Panc1 (cell line): Measurements from ENCODE around the gene TRAF6.

Source experiments
- CTCF ChIP-seq: fragments of 450-650 bp; IDR thresholded peaks from 2 replicates; pipeline ENCODE4 v1.5.1; 2017; ENCODE audit warnings: mild to moderate bottlenecking
- POLR2AphosphoS5 ChIP-seq: IDR thresholded peaks from 2 replicates; pipeline ENCODE4 v1.6.1; 2012; ENCODE audit warnings: mild to moderate bottlenecking, low read depth, low read length, moderate library complexity
- REST ChIP-seq, 2 experiments: IDR thresholded peaks; 2 replicates each; pipeline ENCODE4 v1.6.1; 2011 to 2012; ENCODE audit warnings: low read depth in 2 of 2, control low read depth in 1 of 2, low read length in 1 of 2, mild to moderate bottlenecking in 1 of 2, moderate library complexity in 1 of 2; ENCODE audit not compliant: insufficient read depth in 1 of 2
- SIN3A ChIP-seq: IDR thresholded peaks from 2 replicates; pipeline ENCODE4 v1.6.1; 2012; ENCODE audit warnings: low read depth, mild to moderate bottlenecking, low read length, moderate library complexity, borderline replicate concordance; ENCODE audit not compliant: insufficient read depth
- TCF7L2 ChIP-seq: IDR thresholded peaks from 2 replicates; pipeline ENCODE4 v1.6.1; 2011; ENCODE audit warnings: mild to moderate bottlenecking, low read depth, low read length, inconsistent platforms

DNA sequence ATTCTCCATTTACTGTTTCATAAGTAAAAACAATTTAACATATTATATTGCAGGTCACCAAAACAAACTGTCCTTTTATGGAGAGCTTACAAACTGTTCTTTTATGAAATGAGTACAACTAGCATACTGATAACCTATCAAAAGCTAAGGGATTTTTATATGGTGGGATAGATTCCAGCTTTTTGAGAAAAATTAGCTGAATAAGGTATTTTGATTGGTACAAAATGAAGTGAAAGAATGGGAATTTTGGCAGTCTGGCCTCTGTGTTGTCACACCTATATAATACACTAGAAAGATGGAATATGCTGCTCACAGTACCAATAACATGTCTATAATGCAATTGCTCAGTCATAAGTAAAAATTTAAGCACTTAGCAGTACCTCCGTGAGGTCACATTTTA is 11.4 kb downstream of the TRAF6 start:
- TF ChIP-seq CTCF (no peak), POLR2AphosphoS5 (no peak), REST (IDR thresholded peaks at IDR 0.05; ENCODE audit: insufficient read depth in 1 of 2, low read depth in 2 of 2, low read length in 1 of 2) (no peak), TCF7L2 (no peak), SIN3A (no peak)
